Neuronal stem cell (in vitro differentiated cells): ENCODE measurements around the gene MTRR.

Source experiments
- DNase-seq: peaks from one replicate; pipeline ENCODE4 v3.0.0-alpha.2; 2013; ENCODE audit warnings: low spot score
- H2AFZ ChIP-seq: one replicate; pipeline ENCODE4 v1.6.1; 2013; ENCODE audit warnings: mild to moderate bottlenecking, low read length, inconsistent platforms
- H2AK5ac ChIP-seq: 2 replicates; pipeline ENCODE4 v1.6.1; 2013; ENCODE audit warnings: low read depth, mild to moderate bottlenecking, inconsistent platforms, low read length, moderate library complexity, mixed read lengths
- H2BK120ac ChIP-seq: 2 replicates; pipeline ENCODE4 v1.6.1; 2013; ENCODE audit warnings: low read depth, mild to moderate bottlenecking, inconsistent platforms, low read length, moderate library complexity, mixed read lengths
- H2BK12ac ChIP-seq: one replicate; pipeline ENCODE4 v1.6.1; 2013; ENCODE audit warnings: low read length, inconsistent platforms
- H2BK15ac ChIP-seq: 2 replicates; pipeline ENCODE4 v1.6.1; 2013; ENCODE audit warnings: mild to moderate bottlenecking, low read length, inconsistent platforms, mixed read lengths
- H2BK5ac ChIP-seq: one replicate; pipeline ENCODE4 v1.6.1; 2013; ENCODE audit warnings: inconsistent platforms, mild to moderate bottlenecking, low read length, moderate library complexity
- H3K14ac ChIP-seq: one replicate; pipeline ENCODE4 v1.6.1; 2013; ENCODE audit warnings: low read length, inconsistent platforms
- H3K18ac ChIP-seq: 2 replicates; pipeline ENCODE4 v1.6.1; 2013; ENCODE audit warnings: low read length, inconsistent platforms
- H3K23ac ChIP-seq: 2 replicates; pipeline ENCODE4 v1.6.1; 2013; ENCODE audit warnings: low read depth, mild to moderate bottlenecking, mixed read lengths, low read length, inconsistent platforms; ENCODE audit not compliant: poor library complexity
- H3K27ac ChIP-seq: replicated peaks from 3 replicates; pipeline ENCODE4 v1.5.1; 2013; ENCODE audit warnings: low read length, inconsistent platforms
- H3K27me3 ChIP-seq, 3 experiments: 2 replicates each; pipeline ENCODE4 v1.6.1; 2013; ENCODE audit warnings: low read length in 3 of 3, mild to moderate bottlenecking in 2 of 3, inconsistent platforms in 1 of 3, low read depth in 1 of 3, mixed read lengths in 1 of 3, moderate library complexity in 1 of 3; ENCODE audit not compliant: control insufficient read depth in 3 of 3, insufficient read depth in 3 of 3
- H3K36me3 ChIP-seq, 2 donors: replicated peaks in 1 of 2; 2 replicates each; pipeline ENCODE4 v1.6.1; 2013; ENCODE audit warnings: low read length in 2 of 2; ENCODE audit not compliant: control insufficient read depth in 2 of 2, insufficient read depth in 2 of 2
- H3K4ac ChIP-seq: 2 replicates; pipeline ENCODE4 v1.6.1; 2013; ENCODE audit warnings: inconsistent platforms, mild to moderate bottlenecking, low read length, moderate library complexity
- H3K4me1 ChIP-seq, 2 donors: 1 replicate in 1 of 2; 2 replicates in 1 of 2; pipeline ENCODE4 v1.6.1; 2013; ENCODE audit warnings: low read length in 2 of 2, low read depth in 1 of 2; ENCODE audit not compliant: control insufficient read depth in 2 of 2, insufficient read depth in 1 of 2
- H3K4me2 ChIP-seq: one replicate; pipeline ENCODE4 v1.6.1; 2013; ENCODE audit warnings: mild to moderate bottlenecking, low read length, inconsistent platforms; ENCODE audit not compliant: insufficient read depth, poor library complexity, severe bottlenecking
- H3K4me3 ChIP-seq, 2 donors: 2 replicates each; pipeline ENCODE4 v1.5.1; 2013; ENCODE audit warnings: low read length in 2 of 2, mild to moderate bottlenecking in 2 of 2, inconsistent platforms in 1 of 2, moderate library complexity in 1 of 2
- H3K79me1 ChIP-seq: one replicate; pipeline ENCODE4 v1.6.1; 2013; ENCODE audit warnings: low read depth, mild to moderate bottlenecking, inconsistent platforms, low read length, moderate library complexity
- H3K9ac ChIP-seq: one replicate; pipeline ENCODE4 v1.6.1; 2013; ENCODE audit warnings: mild to moderate bottlenecking, low read depth, low read length, inconsistent platforms; ENCODE audit not compliant: poor library complexity
- H3K9me3 ChIP-seq, 2 donors: replicated peaks in 1 of 2; 2 replicates each; pipeline versions ENCODE3 to v1.6.1; 2013; ENCODE audit warnings: low read length in 2 of 2, mild to moderate bottlenecking in 2 of 2, inconsistent platforms in 1 of 2, low read depth in 1 of 2, mixed read lengths in 1 of 2, moderate library complexity in 1 of 2; ENCODE audit not compliant: control insufficient read depth in 2 of 2, insufficient read depth in 1 of 2
- H4K8ac ChIP-seq: one replicate; pipeline ENCODE4 v1.6.1; 2013; ENCODE audit warnings: low read depth, mild to moderate bottlenecking, inconsistent platforms, low read length, moderate library complexity
- H4K91ac ChIP-seq: one replicate; pipeline ENCODE4 v1.6.1; 2013; ENCODE audit warnings: low read length, low read depth, mild to moderate bottlenecking, inconsistent platforms; ENCODE audit not compliant: poor library complexity
- whole genome bisulfite sequencing, 2 donors: extraction: QIAGEN DNeasy Blood & Tissue Kit; methylation state at CpG; one replicate each; pipeline ENCODE4 v1.1.7; 2013; ENCODE audit warnings: missing lambda C conversion rate in 2 of 2, mixed read lengths in 1 of 2; ENCODE audit not compliant: insufficient read length in 2 of 2, insufficient replicate concordance in 1 of 2; ENCODE audit errors: extremely low coverage in 2 of 2; 5-methylcytosine and 5-hydroxymethylcytosine counted together

MTRR gene

DNA sequence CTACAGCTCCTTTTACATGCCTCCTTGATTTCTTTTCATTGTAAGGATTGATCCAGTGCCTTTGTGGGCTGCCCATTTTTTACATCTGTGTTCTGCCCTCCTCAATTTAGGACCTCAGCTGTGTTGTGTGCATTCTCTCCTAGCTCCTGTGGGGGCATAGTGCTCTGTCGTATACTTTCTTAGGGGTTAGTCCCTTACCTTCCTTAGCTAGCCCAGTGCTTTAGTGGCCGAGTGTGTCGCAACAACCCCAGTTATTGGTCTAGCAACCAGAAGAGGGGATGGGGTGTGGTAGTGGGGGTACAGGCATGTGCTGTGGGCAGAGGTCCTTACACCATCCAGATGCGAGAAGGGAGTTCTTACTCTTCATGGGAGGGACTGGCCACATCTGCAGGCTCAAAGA is 12.1 kb downstream of the MTRR start:
- Histone ChIP-seq H2AK5ac (no peak overlapping the region), H3K36me3 (peaks cover 36 to 97% of the 10 kb centered on the region in 2 donors)
- no peak for DNase-seq

GRCh38 chr5:7881816-7882215 is 12.9 kb downstream of the MTRR start:
- no peak overlapping the region for H3K18ac ChIP-seq
- H2BK120ac ChIP-seq: no peak overlapping the region
- no peak overlapping the region for H3K4me2 ChIP-seq
- no peaks in the 10 kb centered on the region for H3K9me3 ChIP-seq
- no peak overlapping the region for H3K9ac ChIP-seq
- no peak overlapping the region for H2BK5ac ChIP-seq
- H2AFZ ChIP-seq: no peak overlapping the region
- no peak overlapping the region for H4K91ac ChIP-seq
- no peak overlapping the region for H3K23ac ChIP-seq
- no peak overlapping the region for H3K4me3 ChIP-seq
- H3K36me3 ChIP-seq: peaks cover 35 to 97% of the 10 kb centered on the region in 2 donors
- no peak overlapping the region for H4K8ac ChIP-seq
- H2BK15ac ChIP-seq: no peak overlapping the region
- no peak overlapping the region for H3K14ac ChIP-seq
- H3K4me1 ChIP-seq: no peaks in the 10 kb centered on the region
- H2BK12ac ChIP-seq: no peak overlapping the region
- H3K27ac ChIP-seq: no peak overlapping the region
- H3K27me3 ChIP-seq: no peaks in the 10 kb centered on the region
- no peak overlapping the region for H2AK5ac ChIP-seq
- WGBS, 2 donors: no CpG with 5 or more reads among the region's 2 CpGs
- DNase-seq: no peak
- H3K4ac ChIP-seq: no peak overlapping the region
- H3K79me1 ChIP-seq: no peaks in the 10 kb centered on the region

More for the DNA sequence above, 12.1 kb downstream of the MTRR start:
- H3K23ac ChIP-seq: no peak overlapping the region
- H3K79me1 ChIP-seq: no peaks in the 10 kb centered on the region
- no peaks in the 10 kb centered on the region for H3K4me1 ChIP-seq
- no peak overlapping the region for H3K18ac ChIP-seq
- H3K27ac ChIP-seq: no peak overlapping the region
- no peak overlapping the region for H2BK15ac ChIP-seq
- no peak overlapping the region for H4K8ac ChIP-seq
- no peak overlapping the region for H3K9ac ChIP-seq
- no peak overlapping the region for H2BK12ac ChIP-seq
- H3K4ac ChIP-seq: no peak overlapping the region
- H3K4me2 ChIP-seq: no peak overlapping the region
- no peak overlapping the region for H3K4me3 ChIP-seq
- H4K91ac ChIP-seq: no peak overlapping the region
- no peaks in the 10 kb centered on the region for H3K27me3 ChIP-seq
- no CpG with 5 or more reads among the region's 4 CpGs for WGBS, 2 donors
- H2AFZ ChIP-seq: no peak overlapping the region
- no peak overlapping the region for H3K14ac ChIP-seq
- H2BK120ac ChIP-seq: no peak overlapping the region
- no peaks in the 10 kb centered on the region for H3K9me3 ChIP-seq
- H2BK5ac ChIP-seq: no peak overlapping the region

GRCh38 chr5:7882926-7883325 is 14.0 kb downstream of the MTRR start:
- no peaks in the 10 kb centered on the region for H3K9me3 ChIP-seq
- no peak for DNase-seq
- H3K79me1 ChIP-seq: no peaks in the 10 kb centered on the region
- H3K18ac ChIP-seq: no peak overlapping the region
- no peak overlapping the region for H2BK12ac ChIP-seq
- H3K14ac ChIP-seq: no peak overlapping the region
- H3K4me3 ChIP-seq: no peak overlapping the region
- H3K9ac ChIP-seq: no peak overlapping the region
- no peaks in the 10 kb centered on the region for H3K4me1 ChIP-seq
- no peak overlapping the region for H2BK15ac ChIP-seq
- no peaks in the 10 kb centered on the region for H3K27me3 ChIP-seq
- H2AFZ ChIP-seq: no peak overlapping the region
- H3K4ac ChIP-seq: no peak overlapping the region
- no peak overlapping the region for H3K23ac ChIP-seq
- H3K36me3 ChIP-seq: peaks cover 34 to 96% of the 10 kb centered on the region in 2 donors
- no CpG with 5 or more reads among the region's 4 CpGs for WGBS, 2 donors
- no peak overlapping the region for H2BK120ac ChIP-seq
- H4K8ac ChIP-seq: no peak overlapping the region
- no peak overlapping the region for H2AK5ac ChIP-seq
- no peak overlapping the region for H3K27ac ChIP-seq
- H2BK5ac ChIP-seq: no peak overlapping the region
- no peak overlapping the region for H4K91ac ChIP-seq
- no peak overlapping the region for H3K4me2 ChIP-seq

- Histone ChIP-seq H3K18ac (no peak overlapping the region), H3K4me3 (no peak overlapping the region), H2BK15ac (no peak overlapping the region), H3K4me2 (no peak overlapping the region), H3K27ac (no peak overlapping the region), H3K27me3 (no peaks in the 10 kb centered on the region), H4K8ac (no peak overlapping the region), H2BK120ac (no peak overlapping the region), H3K4me1 (no peaks in the 10 kb centered on the region), H3K14ac (no peak overlapping the region), H3K9ac (no peak overlapping the region), H2BK12ac (no peak overlapping the region), H2AFZ (no peak overlapping the region), H3K4ac (no peak overlapping the region), H3K23ac (no peak overlapping the region), H4K91ac (no peak overlapping the region), H2BK5ac (no peak overlapping the region), H3K36me3 (peaks cover 29 to 98% of the 10 kb centered on the region in 2 donors), H3K9me3 (no peaks in the 10 kb centered on the region), H3K79me1 (no peaks in the 10 kb centered on the region), H2AK5ac (no peak overlapping the region)
- WGBS, 2 donors: no CpG with 5 or more reads among the region's 5 CpGs
- DNase-seq: no peak
These were observed 15.7 kb downstream of the MTRR start for GRCh38 chr5:7884491-7885267.
